Endothelial cell of umbilical vein (primary cell): Measurements from ENCODE around the gene SPEF2. TPM values are rescaled to one million over a fixed set of nuclear protein-coding genes. Genes with fewer than 3 reads are reported as not detected.

Source experiments
- BruUV-seq: library from RNA; stranded (reverse); fragments of 400-500 nt; replicated peaks from 2 replicates; lab custom pipeline; 2021; lab: Mats Ljungman, UMichigan
- CTCF ChIA-PET: fragments of 300-600, 350-600 bp; sonication (Branson Sonifier 250); formaldehyde crosslinking; loops from one replicate; lab custom pipeline; 2021; ENCODE audit warnings: antibody characterized with exemption, inconsistent platforms; lab: Charles Lee
- POLR2A ChIA-PET: fragments of 300-600, 350-600 bp; sonication (Branson Sonifier 250); formaldehyde crosslinking; loops from one replicate; lab custom pipeline; 2021; ENCODE audit warnings: antibody characterized with exemption, inconsistent platforms; lab: Charles Lee
- DNase-seq: peaks from one replicate; pipeline ENCODE4 v3.0.0-alpha.2; 2011; ENCODE audit warnings: low read depth, low spot score
- FAIRE-seq: peaks from 2 replicates; lab custom pipeline; 2011; peaks lifted over from hg19 to GRCh38; lab: Jason Lieb, UNC
- H2AFZ ChIP-seq: 2 replicates; pipeline ENCODE4 v1.6.0; 2012; ENCODE audit warnings: low read depth, low read length, control low read depth, inconsistent platforms
- H3K27ac ChIP-seq: 2 replicates; pipeline ENCODE4 v1.5.1; 2011; ENCODE audit warnings: low read depth, mild to moderate bottlenecking, control low read depth, low read length, moderate library complexity; ENCODE audit not compliant: insufficient read depth
- H3K27me3 ChIP-seq, 2 experiments: 2 replicates each; pipeline versions ENCODE4 v1.6.0 to v1.6.1; 2011; ENCODE audit warnings: low read length in 2 of 2, mixed read lengths in 1 of 2; ENCODE audit not compliant: control insufficient read depth in 2 of 2, insufficient read depth in 2 of 2
- H3K36me3 ChIP-seq, 2 experiments: 2 replicates in 1 of 2; 3 replicates in 1 of 2; pipeline ENCODE4 v1.5.1; 2011; ENCODE audit warnings: low read length in 2 of 2, mild to moderate bottlenecking in 1 of 2, moderate library complexity in 1 of 2; ENCODE audit not compliant: control insufficient read depth in 2 of 2, insufficient read depth in 2 of 2; ENCODE audit errors: extremely low read depth in 1 of 2
- H3K4me1 ChIP-seq: 3 replicates; pipeline ENCODE4 v1.5.1; 2011; ENCODE audit warnings: mild to moderate bottlenecking, low read length; ENCODE audit not compliant: control insufficient read depth, insufficient read depth; ENCODE audit errors: extremely low read depth
- H3K4me2 ChIP-seq: 2 replicates; pipeline ENCODE4 v1.6.1; 2011; ENCODE audit warnings: low read length, control low read depth, mixed read lengths; ENCODE audit not compliant: insufficient read depth
- H3K4me3 ChIP-seq, 3 experiments: fragments of 200-600 bp in 1 of 3; sonication (generic), shearing (Covaris generic) in 1 of 3; replicated peaks in 1 of 3; 2 replicates each; pipeline ENCODE4 v1.5.1; 2011 to 2016; ENCODE audit warnings: control low read depth in 3 of 3, low read length in 3 of 3, mild to moderate bottlenecking in 2 of 3, inconsistent platforms in 1 of 3, low read depth in 1 of 3, moderate library complexity in 1 of 3; ENCODE audit not compliant: insufficient read depth in 1 of 3
- H3K79me2 ChIP-seq: 2 replicates; pipeline ENCODE4 v1.6.0; 2012; ENCODE audit warnings: low read length, inconsistent platforms; ENCODE audit not compliant: control insufficient read depth, insufficient read depth
- H3K9ac ChIP-seq: replicated peaks from 2 replicates; pipeline ENCODE3; 2011; ENCODE audit warnings: low read length, control low read depth; ENCODE audit not compliant: insufficient read depth; ENCODE audit errors: extremely low read depth
- H3K9me1 ChIP-seq: replicated peaks from 3 replicates; pipeline ENCODE4 v1.6.0; 2011; ENCODE audit warnings: mild to moderate bottlenecking, low read length; ENCODE audit not compliant: control insufficient read depth, insufficient read depth; ENCODE audit errors: extremely low read depth
- H3K9me3 ChIP-seq: replicated peaks from 2 replicates; pipeline ENCODE4 v1.5.1; 2012; ENCODE audit warnings: low read length, inconsistent platforms; ENCODE audit not compliant: control insufficient read depth, insufficient read depth
- H4K20me1 ChIP-seq: replicated peaks from 2 replicates; pipeline ENCODE3; 2011; ENCODE audit warnings: mild to moderate bottlenecking, low read length; ENCODE audit not compliant: control insufficient read depth, insufficient read depth; ENCODE audit errors: extremely low read depth
- CTCF ChIP-seq, 2 donors: IDR thresholded peaks; 1 replicate in 1 of 2; 2 replicates in 1 of 2; pipeline ENCODE4 v1.5.1; 2011; ENCODE audit warnings: low read length in 2 of 2, mild to moderate bottlenecking in 2 of 2, moderate library complexity in 2 of 2, control low read depth in 1 of 2, inconsistent platforms in 1 of 2, low read depth in 1 of 2; ENCODE audit not compliant: insufficient read depth in 1 of 2; ENCODE audit errors: extremely low read depth in 1 of 2
- EZH2 ChIP-seq: IDR thresholded peaks from 2 replicates; pipeline ENCODE4 v1.6.1; 2012; ENCODE audit warnings: borderline replicate concordance, low read depth, mild to moderate bottlenecking, moderate library complexity, low read length, inconsistent platforms; ENCODE audit not compliant: severe bottlenecking
- FOS ChIP-seq: IDR thresholded peaks from 2 replicates; pipeline ENCODE4 v1.6.1; 2011; ENCODE audit warnings: mild to moderate bottlenecking, low read length, moderate library complexity, borderline replicate concordance; ENCODE audit not compliant: insufficient read depth
- GATA2 ChIP-seq: IDR thresholded peaks from 2 replicates; pipeline ENCODE4 v1.7.0; 2011; ENCODE audit warnings: low read depth, mild to moderate bottlenecking, moderate library complexity, mixed read lengths, low read length; ENCODE audit not compliant: insufficient read length, insufficient read depth
- JUN ChIP-seq: IDR thresholded peaks from 2 replicates; pipeline ENCODE4 v1.6.1; 2011; ENCODE audit warnings: borderline replicate concordance, low read depth; ENCODE audit not compliant: insufficient read length, insufficient read depth
- MAX ChIP-seq: IDR thresholded peaks from 2 replicates; pipeline ENCODE4 v1.6.1; 2011; ENCODE audit not compliant: insufficient read depth, insufficient read length
- MYC ChIP-seq: IDR thresholded peaks from one replicate; pipeline ENCODE4 v1.6.1; 2011; ENCODE audit warnings: mild to moderate bottlenecking, low read depth, low read length
- POLR2A ChIP-seq: IDR thresholded peaks from 2 replicates; pipeline ENCODE4 v1.6.1; 2012; ENCODE audit warnings: low read depth, mild to moderate bottlenecking, control low read depth, low read length
- POLR2AphosphoS5 ChIP-seq: IDR thresholded peaks from 2 replicates; pipeline ENCODE4 v1.6.1; 2012; ENCODE audit warnings: low read depth, mild to moderate bottlenecking, control low read depth, low read length, moderate library complexity; ENCODE audit not compliant: insufficient read depth
- dilution Hi-C: fragments of 300-500 bp; cut with MboI; formaldehyde crosslinking; loops from one replicate; pipeline ENCODE4 v1.15.0; 2019; ENCODE audit warnings: low sequenced_read_pairs; ENCODE audit not compliant: extremely low pct_ligation_motif_present
- intact Hi-C: fragments of 100-400 bp; cut with micrococcal nuclease; formaldehyde crosslinking; loops from one replicate; pipeline ENCODE4 v1.10.0; 2022
- polyA plus RNA-seq, 4 experiments: library from polyadenylated mRNA; depleted of rRNA in 3 of 4; stranded (reverse) in 3 of 4; unstranded in 1 of 4; fragments of >200 nt; gene quantifications; 2 replicates each; pipeline versions ENCODE4 v1.2.1 to v1.2.3, GENCODE V29; 2011 to 2012; ENCODE audit warnings: missing spikeins in 1 of 4
- total RNA-seq: library from RNA; stranded (reverse); gene quantifications from 2 replicates; pipeline ENCODE4 v1.2.3, GENCODE V29; 2021

SPEF2 gene
- total and polyA plus RNA-seq, 2 donors (not counting 3 experiments of a cell fraction or from before 2014, with no cell fraction given): 0.28 to 0.73 TPM

DNA sequence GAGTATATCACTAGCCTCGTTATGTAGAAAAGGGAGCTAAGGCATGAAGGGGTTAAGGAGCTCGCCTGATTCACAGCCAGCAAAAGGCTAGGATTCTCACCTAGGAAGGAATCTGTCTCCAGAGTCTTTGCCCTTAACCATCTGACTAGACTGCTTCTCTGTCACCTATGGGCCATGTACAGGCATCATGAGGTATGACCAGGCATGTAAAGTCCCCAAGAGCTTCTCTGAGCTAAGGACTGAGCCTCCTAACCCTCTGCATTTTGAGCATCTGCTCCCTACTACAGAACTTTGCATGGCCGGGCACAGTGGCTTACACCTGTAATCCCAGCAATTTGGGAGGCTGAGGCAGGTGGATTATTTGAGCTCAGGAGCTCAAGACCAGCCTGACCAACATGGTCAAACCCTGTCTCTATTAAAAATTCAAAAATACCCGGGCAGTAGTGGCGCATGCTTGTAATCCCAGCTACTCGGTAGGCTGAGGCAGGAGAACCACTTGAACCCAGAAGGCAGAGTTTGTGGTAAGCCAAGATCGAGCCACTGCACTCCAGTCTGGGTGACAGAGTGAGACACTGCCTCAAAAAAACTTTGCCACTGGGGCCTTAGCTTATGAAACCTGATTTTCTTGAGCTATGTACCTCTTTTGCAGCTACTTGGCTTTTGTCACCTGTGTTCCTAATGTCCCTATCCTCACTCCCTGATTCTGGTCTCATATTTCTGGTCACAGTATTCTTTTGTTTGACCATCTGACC, 205.9 kb downstream of the SPEF2 start:
- Histone ChIP-seq H3K27me3 (peaks cover 0 to 5% of the 10 kb centered on the region in 2 experiments), H3K9me3 (no peaks in the 10 kb centered on the region), H2AFZ (no peak overlapping the region), H3K36me3 (no peaks in the 10 kb centered on the region), H3K4me2 (no peak overlapping the region), H3K9ac (no peak overlapping the region), H3K79me2 (no peaks in the 10 kb centered on the region), H3K27ac (no peak overlapping the region), H3K4me1 (no peaks in the 10 kb centered on the region), H3K4me3 (no peak overlapping the region), H4K20me1 (no peaks in the 10 kb centered on the region), H3K9me1 (no peaks in the 10 kb centered on the region)
- DNase-seq (no peak), FAIRE-seq (no peak)
- intact Hi-C loops: no loop called here
- ChIA-PET POLR2A (no interaction called here), CTCF (interaction anchor here (0.8 to 2.8 kb wide), 5 partner anchors 8 to 103 kb away, joined by 3 to 10 read pairs (median 3); no protein-coding TSS in a partner anchor)
- dilution Hi-C loops: no loop called here
- no TSS peak for BruUV-seq
- TF ChIP-seq POLR2AphosphoS5: no peak
- TF ChIP-seq GATA2: no peak
- TF ChIP-seq JUN: no peak
- no peak for TF ChIP-seq CTCF (IDR thresholded peaks at IDR 0.05; ENCODE audit: extremely low read depth in 1 of 2, insufficient read depth in 1 of 2, low read depth in 1 of 2, low read length in 2 of 2)
- no peak for TF ChIP-seq MYC
- no peak for TF ChIP-seq EZH2
- no peak for TF ChIP-seq FOS
- no peak for TF ChIP-seq POLR2A
- no peak for TF ChIP-seq MAX
